Thymus (tissue), 14 donors: ENCODE results near the gene VWF. TPM values are rescaled to one million over a fixed set of nuclear protein-coding genes. Genes with fewer than 3 reads are reported as not detected.

Source experiments
- DNase-seq, 9 donors: peaks; one replicate each; pipeline ENCODE4 v3.0.0-alpha.2; 2013; ENCODE audit warnings: low spot score in 9 of 9, low read depth in 6 of 9, missing footprints in 1 of 9
- H3K27ac ChIP-seq, 2 donors: one replicate each; pipeline ENCODE4 v1.5.1; 2013; ENCODE audit warnings: control low read depth in 1 of 2, low read depth in 1 of 2, low read length in 1 of 2, mild to moderate bottlenecking in 1 of 2, moderate library complexity in 1 of 2
- H3K27me3 ChIP-seq, 2 donors: one replicate each; pipeline ENCODE4 v1.5.1; 2013; ENCODE audit warnings: low read length in 1 of 2; ENCODE audit not compliant: control insufficient read depth in 2 of 2, insufficient read depth in 1 of 2
- H3K36me3 ChIP-seq, 2 donors: one replicate each; pipeline ENCODE4 v1.5.1; 2013; ENCODE audit warnings: low read length in 1 of 2, mild to moderate bottlenecking in 1 of 2, moderate library complexity in 1 of 2; ENCODE audit not compliant: control insufficient read depth in 2 of 2, insufficient read depth in 2 of 2
- H3K4me1 ChIP-seq, 2 donors: one replicate each; pipeline ENCODE4 v1.5.1; 2013; ENCODE audit warnings: low read length in 2 of 2; ENCODE audit not compliant: control insufficient read depth in 2 of 2, insufficient read depth in 2 of 2
- H3K4me3 ChIP-seq, 2 donors: one replicate each; pipeline ENCODE4 v1.5.1; 2013; ENCODE audit warnings: low read length in 2 of 2, control low read depth in 1 of 2, mild to moderate bottlenecking in 1 of 2
- H3K9me3 ChIP-seq, 2 donors: one replicate each; pipeline ENCODE4 v1.5.1; 2013; ENCODE audit warnings: low read length in 1 of 2, mild to moderate bottlenecking in 1 of 2; ENCODE audit not compliant: control insufficient read depth in 2 of 2, insufficient read depth in 1 of 2
- WGBS: extraction: QIAGEN DNeasy Blood & Tissue Kit; methylation state at CpG from one replicate; pipeline ENCODE4 v1.1.7; 2013; 5-methylcytosine and 5-hydroxymethylcytosine counted together
- long read RNA-seq, 10 donors: transcript quantifications; one replicate each; lab custom pipeline, GENCODE V29; 2026
- polyA plus RNA-seq: library from polyadenylated mRNA; stranded (reverse); fragments of 200-250 nt; gene quantifications from one replicate; pipeline ENCODE4 v1.2.3, GENCODE V29; 2013
- total RNA-seq: library from RNA; stranded (reverse); fragments of 120-200 nt; gene quantifications from one replicate; pipeline ENCODE4 v1.2.4, GENCODE V29; 2013
- donor health status: healthy.

Gene VWF
- total RNA-seq (6.7 TPM), polyA plus RNA-seq (33.8 TPM)
- long read RNA-seq, donor 1, result 0 reads
- long read RNA-seq, donor 2, result 0 reads
- long read RNA-seq, donor 3, result 0 reads
- long read RNA-seq, donor 4, result 0 reads
- long read RNA-seq, donor 5, result 0 reads
- long read RNA-seq, donor 6, result 0 reads
- long read RNA-seq, donor 7, result 0 reads
- long read RNA-seq, donor 8, result 0 reads
- long read RNA-seq, donor 9, result 0 reads
- long read RNA-seq, donor 10, result 0 reads

- no peak within 1 kb of the TSS for H3K4me3 ChIP-seq
- peak within 1 kb of the TSS in 1 of 2 donors; percentile 43 for H3K27ac ChIP-seq
- H3K4me1 ChIP-seq, result no peaks in the 10 kb centered on the region
- WGBS, result 83% methylated on average over 5 of the region's 5 CpGs
- H3K27me3 ChIP-seq, result no peaks in the 10 kb centered on the region
- DNase-seq, result no peak
- H3K36me3 ChIP-seq, result no peaks in the 10 kb centered on the region
- no peaks in the 10 kb centered on the region for H3K9me3 ChIP-seq
Observed at GRCh38 chr12:6124411-6125309, at the start of gene VWF. TSS of gene VWF (minus strand) at chr12:6124670. CDS start at chr12:6123196, 1,474 bp downstream.

- Histone ChIP-seq H3K27ac (no peak overlapping the region), H3K4me1 (peaks cover 10 to 12% of the 10 kb centered on the region in 2 donors), H3K4me3 (no peak overlapping the region), H3K36me3 (no peaks in the 10 kb centered on the region), H3K9me3 (no peaks in the 10 kb centered on the region), H3K27me3 (peaks cover 0 to 2% of the 10 kb centered on the region in 2 donors)
- no peak for DNase-seq
- 87% methylated on average over 4 of the region's 4 CpGs for WGBS
Observed at GRCh38 chr12:6172862-6173261, 48.4 kb upstream of the VWF start.

GRCh38 chr12:6172086-6172485, 47.6 kb upstream of the VWF start:
- no peaks in the 10 kb centered on the region for H3K9me3 ChIP-seq
- H3K27ac ChIP-seq, result peak overlapping the region in 1 of 2 donors; percentile 27
- H3K27me3 ChIP-seq, result peaks cover 0 to 4% of the 10 kb centered on the region in 2 donors
- no peaks in the 10 kb centered on the region for H3K36me3 ChIP-seq
- DNase-seq, result no peak
- H3K4me3 ChIP-seq, result no peak overlapping the region
- WGBS, result 99% methylated on average over 15 of the region's 15 CpGs
- H3K4me1 ChIP-seq, result peaks cover 8 to 14% of the 10 kb centered on the region in 2 donors

DNA sequence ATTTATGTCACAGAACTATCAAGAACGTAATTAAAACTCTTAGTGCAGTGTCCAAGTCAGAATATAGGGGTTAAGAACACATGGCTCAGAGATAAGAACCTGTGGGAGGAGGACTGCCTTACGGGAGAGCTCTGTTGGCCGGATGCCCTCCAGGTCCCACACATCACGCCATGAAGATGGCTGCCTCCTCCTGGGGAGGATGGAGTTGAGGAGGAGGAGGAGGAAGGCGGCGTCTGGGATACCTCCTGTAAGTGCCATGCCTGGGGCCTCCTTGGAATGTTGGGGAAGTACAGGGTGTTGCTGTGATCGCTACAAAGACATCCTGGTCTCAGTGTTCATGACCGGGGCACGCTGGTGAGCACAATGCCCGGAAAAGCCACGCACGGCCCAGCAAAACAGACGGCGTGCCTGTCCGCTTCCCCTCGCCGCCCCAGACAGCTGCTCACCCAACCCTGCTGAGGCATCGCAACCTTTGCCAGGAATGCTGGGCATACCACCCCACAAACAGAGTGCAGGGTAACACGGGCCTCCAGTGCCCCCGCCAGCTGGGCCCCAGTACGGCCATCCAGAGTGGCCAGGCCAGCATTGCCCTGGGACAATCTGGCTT, 47.0 kb upstream of the VWF start:
- Histone ChIP-seq H3K36me3 (no peaks in the 10 kb centered on the region), H3K27ac (peak overlapping the region in 1 of 2 donors; percentile 27), H3K4me1 (peaks cover 8 to 14% of the 10 kb centered on the region in 2 donors), H3K9me3 (no peaks in the 10 kb centered on the region), H3K27me3 (peaks cover 0 to 4% of the 10 kb centered on the region in 2 donors), H3K4me3 (no peak overlapping the region)
- whole genome bisulfite sequencing, result 94% methylated on average over 21 of the region's 21 CpGs
- no peak for DNase-seq

DNA sequence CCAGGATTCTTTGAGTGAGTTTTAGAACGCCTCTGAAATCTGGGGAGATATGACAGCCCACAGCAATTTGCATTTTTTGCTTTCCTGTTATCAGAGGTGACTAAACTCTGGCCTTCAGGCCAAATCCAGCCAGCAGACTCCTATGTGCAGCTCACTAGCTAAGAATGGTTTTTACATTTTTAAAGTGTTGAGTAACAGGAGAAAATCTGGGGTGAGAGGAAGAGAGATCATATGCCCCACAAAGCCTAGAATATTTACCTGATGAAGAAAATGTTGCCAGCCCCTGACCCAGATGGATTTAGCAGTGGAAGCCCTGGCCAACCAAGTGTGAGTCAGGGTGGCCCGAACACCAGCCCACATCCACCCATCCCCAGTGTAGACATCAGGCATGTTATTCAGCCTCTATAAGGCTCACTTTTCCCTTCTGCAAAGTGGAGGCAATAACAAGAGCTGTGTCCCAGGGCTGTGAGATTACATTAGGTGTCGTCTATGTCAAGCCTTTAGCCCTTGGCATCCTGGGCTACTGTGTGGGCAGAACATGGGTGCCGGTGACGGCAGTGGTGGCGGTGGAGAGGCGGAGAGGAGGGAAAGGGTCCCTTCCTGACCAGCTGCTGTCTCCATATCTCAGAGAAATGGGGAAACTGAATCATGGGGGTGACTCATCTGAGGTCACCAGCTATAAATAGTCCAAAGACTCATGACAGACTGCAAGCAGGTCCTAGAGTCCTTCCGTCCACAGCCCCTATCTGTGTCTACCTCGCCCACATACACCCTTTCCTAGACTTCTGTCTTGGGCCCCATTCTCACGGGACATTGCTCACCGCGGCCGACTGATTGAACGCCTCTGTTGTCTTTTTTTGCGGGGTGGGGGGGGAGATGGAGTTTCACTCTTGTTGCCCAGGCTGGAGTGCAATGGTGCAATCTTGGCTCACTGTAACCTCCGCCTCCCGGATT, 43.1 kb upstream of the VWF start:
- Histone ChIP-seq H3K27me3 (peaks cover 0 to 4% of the 10 kb centered on the region in 2 donors), H3K9me3 (no peaks in the 10 kb centered on the region), H3K27ac (no peak overlapping the region), H3K4me1 (peaks cover 8 to 14% of the 10 kb centered on the region in 2 donors), H3K36me3 (no peaks in the 10 kb centered on the region), H3K4me3 (no peak overlapping the region)
- DNase-seq, result peak in 1 of 9 donors; percentile 33
- 52% methylated on average over 17 of the region's 17 CpGs for WGBS

GRCh38 chr12:6166808-6167207, 42.3 kb upstream of the VWF start:
- Histone ChIP-seq H3K27ac (no peak overlapping the region), H3K4me1 (peaks cover 8 to 14% of the 10 kb centered on the region in 2 donors), H3K4me3 (no peak overlapping the region), H3K36me3 (no peaks in the 10 kb centered on the region), H3K27me3 (peaks cover 0 to 4% of the 10 kb centered on the region in 2 donors), H3K9me3 (no peaks in the 10 kb centered on the region)
- WGBS, result 67% methylated on average over 6 of the region's 6 CpGs
- no peak for DNase-seq

GRCh38 chr12:6165395-6165794, 40.9 kb upstream of the VWF start:
- WGBS, result 97% methylated on average over 2 of the region's 2 CpGs
- peaks cover 0 to 4% of the 10 kb centered on the region in 2 donors for H3K27me3 ChIP-seq

DNA sequence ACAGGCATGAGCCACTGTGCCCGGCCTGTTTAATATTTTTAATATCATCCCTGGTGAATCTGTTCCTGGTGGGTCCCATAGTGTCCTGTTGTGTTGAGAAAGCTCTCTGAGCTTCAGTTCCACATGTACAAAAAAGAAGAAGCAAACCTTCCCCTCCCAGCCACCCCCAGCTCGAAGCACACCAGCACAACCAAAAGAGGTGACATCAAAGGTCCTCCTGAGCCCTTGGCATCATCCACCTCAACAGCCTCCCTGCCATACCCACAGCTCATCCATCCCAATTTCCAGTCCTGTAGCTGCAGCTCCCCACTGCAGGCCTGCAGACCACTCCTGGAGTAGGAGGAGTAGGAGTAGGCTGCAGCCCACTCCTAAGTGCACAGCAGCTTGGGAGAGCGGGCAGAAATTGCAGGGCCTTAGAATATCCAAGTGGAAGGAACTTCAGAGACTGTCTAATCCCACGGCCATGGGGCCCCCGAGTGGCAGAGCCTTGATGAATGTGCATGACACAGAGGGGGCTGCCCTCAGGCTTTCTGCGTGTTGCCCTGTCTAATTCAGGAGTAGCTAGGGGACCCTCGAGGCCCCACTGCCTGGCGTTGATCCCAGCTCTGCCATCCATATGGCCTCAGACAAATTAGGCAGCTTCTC, 39.1 kb upstream of the VWF start:
- no peak overlapping the region for H3K27ac ChIP-seq
- 92% methylated on average over 8 of the region's 8 CpGs for WGBS
- H3K27me3 ChIP-seq, result peaks cover 0 to 4% of the 10 kb centered on the region in 2 donors
- peaks cover 3 to 12% of the 10 kb centered on the region in 2 donors for H3K4me1 ChIP-seq
- H3K36me3 ChIP-seq, result no peaks in the 10 kb centered on the region
- H3K4me3 ChIP-seq, result no peak overlapping the region
- no peaks in the 10 kb centered on the region for H3K9me3 ChIP-seq
- no peak for DNase-seq

More at GRCh38 chr12:6165395-6165794, 40.9 kb upstream of the VWF start:
- no peaks in the 10 kb centered on the region for H3K36me3 ChIP-seq
- H3K27ac ChIP-seq, result no peak overlapping the region
- no peak for DNase-seq
- peaks cover 8 to 14% of the 10 kb centered on the region in 2 donors for H3K4me1 ChIP-seq
- H3K9me3 ChIP-seq, result no peaks in the 10 kb centered on the region
- no peak overlapping the region for H3K4me3 ChIP-seq
